ENCODE results near the gene SEC61A1.

Gene SEC61A1

DNA sequence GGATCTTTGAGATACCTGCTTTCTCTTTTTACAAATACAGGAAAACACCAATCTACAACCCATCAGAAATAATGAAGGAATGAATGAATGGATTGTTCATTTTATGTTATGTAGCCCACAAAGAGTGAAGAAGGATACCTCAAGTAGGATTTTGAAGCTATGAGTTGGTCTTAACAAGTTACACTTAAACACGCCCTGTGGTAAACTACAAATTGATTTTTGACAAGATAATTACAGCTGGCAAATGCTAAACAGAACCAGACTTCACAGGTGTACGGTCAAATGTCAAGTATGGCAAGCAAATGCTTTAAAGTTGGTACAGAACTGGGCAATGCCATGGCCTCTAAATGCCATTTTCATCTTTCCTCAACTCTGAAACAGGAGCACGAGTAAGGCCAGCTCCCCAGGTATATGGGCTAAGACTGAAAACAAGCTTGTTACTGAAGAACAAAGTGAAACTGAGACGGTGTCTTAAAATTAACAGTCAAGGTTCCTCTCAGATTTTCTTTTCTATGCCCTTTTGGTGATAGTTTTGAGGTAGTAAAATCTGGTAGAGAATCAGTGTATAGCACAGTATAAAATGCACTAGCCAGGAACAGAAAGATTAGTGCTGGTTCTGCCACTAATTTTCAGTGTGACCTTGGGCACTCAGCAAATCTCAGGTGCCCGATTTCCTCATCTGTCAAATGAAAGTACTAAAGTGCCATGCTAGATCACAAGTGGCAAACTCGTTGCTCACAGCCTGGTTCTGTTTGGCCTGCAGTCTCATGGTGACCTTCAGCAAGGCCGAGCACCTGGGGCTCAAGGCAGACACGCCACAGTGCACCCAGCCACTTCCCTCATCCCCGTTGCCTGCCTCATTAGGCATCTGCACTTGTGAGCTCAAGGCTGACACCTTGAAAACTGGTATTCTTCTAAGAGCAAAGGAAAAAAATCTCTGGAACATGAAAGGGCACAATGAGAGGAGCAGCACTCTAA is 61.9 kb downstream of the SEC61A1 start:
- DNase-seq (ENCODE audit: low read depth) = no peak

All from T-helper 22 cell (primary cell).